ENCODE data around the gene ZNF22.

DNA sequence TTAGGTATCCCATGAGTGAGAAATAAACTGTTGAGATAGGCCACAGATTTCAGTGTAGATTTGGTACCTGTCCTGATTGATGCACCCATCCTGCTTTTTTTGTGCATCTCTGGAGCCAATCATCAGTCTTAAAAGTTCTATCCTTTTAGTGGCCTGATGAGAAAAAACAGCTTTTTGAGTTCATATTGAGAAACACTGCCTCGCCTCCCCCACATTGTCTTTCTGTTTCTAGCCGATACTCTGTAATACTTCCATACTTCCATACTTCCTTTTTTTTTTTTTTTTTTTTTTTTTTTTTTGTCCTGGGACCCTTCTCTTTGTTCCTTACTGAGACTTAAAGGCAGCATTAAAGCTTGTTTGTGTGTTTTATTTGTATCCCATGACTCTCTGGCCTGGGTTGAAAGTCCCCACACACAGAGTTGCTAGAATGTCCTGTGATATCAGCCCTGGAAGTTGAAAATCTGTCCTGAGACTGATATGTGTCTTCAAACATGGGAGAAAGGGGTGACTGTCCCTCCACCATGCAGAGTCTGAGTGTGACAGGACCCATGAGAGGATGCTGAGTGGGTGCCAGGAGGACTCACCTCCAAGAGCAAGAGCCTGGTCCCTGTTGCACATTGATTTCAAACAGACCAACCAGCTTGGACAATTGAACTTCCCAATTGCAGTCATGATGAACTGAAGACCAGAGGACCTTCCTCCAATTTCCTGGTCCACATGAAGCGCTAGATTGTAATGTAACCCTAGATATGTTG lies 5.7 kb downstream of the ZNF22 start:
- TF ChIP-seq, protein P1, sequence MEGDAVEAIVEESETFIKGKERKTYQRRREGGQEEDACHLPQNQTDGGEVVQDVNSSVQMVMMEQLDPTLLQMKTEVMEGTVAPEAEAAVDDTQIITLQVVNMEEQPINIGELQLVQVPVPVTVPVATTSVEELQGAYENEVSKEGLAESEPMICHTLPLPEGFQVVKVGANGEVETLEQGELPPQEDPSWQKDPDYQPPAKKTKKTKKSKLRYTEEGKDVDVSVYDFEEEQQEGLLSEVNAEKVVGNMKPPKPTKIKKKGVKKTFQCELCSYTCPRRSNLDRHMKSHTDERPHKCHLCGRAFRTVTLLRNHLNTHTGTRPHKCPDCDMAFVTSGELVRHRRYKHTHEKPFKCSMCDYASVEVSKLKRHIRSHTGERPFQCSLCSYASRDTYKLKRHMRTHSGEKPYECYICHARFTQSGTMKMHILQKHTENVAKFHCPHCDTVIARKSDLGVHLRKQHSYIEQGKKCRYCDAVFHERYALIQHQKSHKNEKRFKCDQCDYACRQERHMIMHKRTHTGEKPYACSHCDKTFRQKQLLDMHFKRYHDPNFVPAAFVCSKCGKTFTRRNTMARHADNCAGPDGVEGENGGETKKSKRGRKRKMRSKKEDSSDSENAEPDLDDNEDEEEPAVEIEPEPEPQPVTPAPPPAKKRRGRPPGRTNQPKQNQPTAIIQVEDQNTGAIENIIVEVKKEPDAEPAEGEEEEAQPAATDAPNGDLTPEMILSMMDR (IDR thresholded peaks at IDR 0.05), result no peak
- TF ChIP-seq POLR2A (IDR thresholded peaks at IDR 0.05), result no peak

Measured in vagina (tissue), 2 donors.